Upper lobe of left lung (tissue), 6 donors: ENCODE results near the gene PDHB. TPM values are rescaled to one million over a fixed set of nuclear protein-coding genes. Genes with fewer than 3 reads are reported as not detected.

Experiments
- ATAC-seq, 2 donors: fragments of 200-7000 bp; cut with Tn5 transposase; one replicate each; pipeline ENCODE4 v1.9.1; 2022; ENCODE audit warnings: mild to moderate bottlenecking in 2 of 2, moderate library complexity in 2 of 2; ENCODE audit not compliant: low FRiP score in 2 of 2
- DNase-seq, 2 donors: peaks; one replicate each; pipeline ENCODE4 v3.0.0-alpha.2; 2019 to 2020
- H3K27ac ChIP-seq, 4 donors: fragments of 200-600 bp; sonication (generic); one replicate each; pipeline ENCODE4 v1.5.1; 2016 to 2019
- H3K27me3 ChIP-seq, 4 donors: fragments of 200-600 bp; sonication (generic); one replicate each; pipeline ENCODE4 v1.5.1; 2017 to 2019
- H3K36me3 ChIP-seq, 4 donors: fragments of 200-600 bp; sonication (generic); one replicate each; pipeline ENCODE4 v1.5.1; 2016 to 2019
- H3K4me1 ChIP-seq, 4 donors: fragments of 200-600 bp; sonication (generic); one replicate each; pipeline ENCODE4 v1.5.1; 2018 to 2019
- H3K4me3 ChIP-seq, 4 donors: fragments of 200-600 bp; sonication (generic); one replicate each; pipeline ENCODE4 v1.5.1; 2017 to 2019; ENCODE audit warnings: mild to moderate bottlenecking in 2 of 4, moderate library complexity in 1 of 4
- H3K9me3 ChIP-seq, 4 donors: fragments of 200-600 bp; sonication (generic); one replicate each; pipeline ENCODE4 v1.5.1; 2018 to 2019
- CTCF ChIP-seq, 6 experiments: fragments of 450-650 bp in 4 of 6; fragments of 200-600 bp in 2 of 6; sonication (generic) in 2 of 6; IDR thresholded peaks; one replicate each; pipeline ENCODE4 v1.5.1; 2016 to 2019; ENCODE audit warnings: antibody characterized with exemption in 6 of 6
- EP300 ChIP-seq, 4 donors: sonication (generic); formaldehyde crosslinking; IDR thresholded peaks; one replicate each; pipeline ENCODE4 v1.5.1; 2017; ENCODE audit warnings: antibody characterized with exemption in 4 of 4, control low read depth in 2 of 4
- POLR2A ChIP-seq, 4 donors: fragments of 450-650 bp; IDR thresholded peaks; one replicate each; pipeline ENCODE4 v1.5.1; 2016 to 2017; ENCODE audit warnings: antibody characterized with exemption in 4 of 4, mild to moderate bottlenecking in 2 of 4
- POLR2AphosphoS5 ChIP-seq, 2 donors: sonication (generic); formaldehyde crosslinking; IDR thresholded peaks; one replicate each; pipeline ENCODE4 v1.5.1; 2017; ENCODE audit warnings: antibody characterized with exemption in 2 of 2
- WGBS, 2 donors: methylation state at CpG; one replicate each; pipeline ENCODE4 v1.1.5; 2017 to 2018; 5-methylcytosine and 5-hydroxymethylcytosine counted together
- total RNA-seq, 6 donors: library from RNA; depleted of rRNA in 4 of 6; stranded (reverse); fragments of >200 nt in 4 of 6; gene quantifications; one replicate each; pipeline versions ENCODE4 v1.1.0 to v1.2.1, GENCODE V29; 2016 to 2021
- donor health status: DM: no; HTN: no; CAD: no; lungs with moderate emphysema.
- donor health status: DM: no; HTN: yes; CAD: no; lungs with severe emphysema.

Gene PDHB
- total RNA-seq, 6 donors from 2014 or later: 20.4 to 81.4 (median 48.5) TPM

DNA sequence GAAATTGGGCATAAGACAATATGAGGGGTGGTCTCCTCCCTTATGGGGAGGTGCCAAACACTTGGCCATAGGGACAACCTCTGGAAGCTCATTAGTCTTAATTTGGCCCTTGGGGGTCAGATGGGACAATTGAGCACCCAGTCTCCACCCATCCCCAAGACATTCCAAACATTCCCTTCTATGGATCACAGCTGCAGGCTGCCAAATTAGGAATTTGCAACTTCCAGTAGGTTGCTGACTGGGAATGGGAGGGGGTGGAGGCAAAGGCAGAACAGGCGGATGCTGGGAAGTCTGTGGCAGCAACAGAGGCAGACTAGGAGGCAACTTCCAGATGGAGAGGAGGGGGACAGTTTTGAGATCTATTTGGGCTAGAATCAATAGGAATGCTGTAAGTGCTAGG, 1.4 kb upstream of the PDHB start:
- DNase-seq: no peak
- Histone ChIP-seq H3K4me3 (no peak overlapping the region), H3K27ac (peak overlapping the region in 2 of 4 donors; percentile 40 to 51), H3K36me3 (peaks cover 7 to 17% (median 16%) of the 10 kb centered on the region in 4 donors), H3K4me1 (peaks cover 17 to 27% (median 22%) of the 10 kb centered on the region in 4 donors), H3K27me3 (no peaks in the 10 kb centered on the region), H3K9me3 (no peaks in the 10 kb centered on the region)
- 93 to 94% methylated on average over 1 of the region's 1 CpG for WGBS, 2 donors
- ATAC-seq: no peak
- TF ChIP-seq EP300 (IDR thresholded peaks at IDR 0.05) (peak in 1 of 4 donors; percentile 3), POLR2AphosphoS5 (IDR thresholded peaks at IDR 0.05) (peak; percentile 6 to 51), CTCF (IDR thresholded peaks at IDR 0.05) (no peak), POLR2A (IDR thresholded peaks at IDR 0.05) (no peak)

GRCh38 chr3:58434511-58434910, 879 bp upstream of the PDHB start:
- peaks cover 12 to 22% (median 21%) of the 10 kb centered on the region in 4 donors for H3K36me3 ChIP-seq
- DNase-seq (no peak), ATAC-seq (no peak)
- WGBS, 2 donors: 87 to 88% methylated on average over 11 of the region's 11 CpGs
- TF ChIP-seq EP300 (IDR thresholded peaks at IDR 0.05) (no peak), POLR2A (IDR thresholded peaks at IDR 0.05) (no peak), CTCF (IDR thresholded peaks at IDR 0.05) (no peak), POLR2AphosphoS5 (IDR thresholded peaks at IDR 0.05) (no peak)
- H3K27me3 ChIP-seq: no peaks in the 10 kb centered on the region
- no peak overlapping the region for H3K4me3 ChIP-seq
- no peaks in the 10 kb centered on the region for H3K9me3 ChIP-seq
- H3K27ac ChIP-seq: peak overlapping the region in 2 of 4 donors; percentile 88 to 91
- H3K4me1 ChIP-seq: peaks cover 17 to 27% (median 22%) of the 10 kb centered on the region in 4 donors

DNA sequence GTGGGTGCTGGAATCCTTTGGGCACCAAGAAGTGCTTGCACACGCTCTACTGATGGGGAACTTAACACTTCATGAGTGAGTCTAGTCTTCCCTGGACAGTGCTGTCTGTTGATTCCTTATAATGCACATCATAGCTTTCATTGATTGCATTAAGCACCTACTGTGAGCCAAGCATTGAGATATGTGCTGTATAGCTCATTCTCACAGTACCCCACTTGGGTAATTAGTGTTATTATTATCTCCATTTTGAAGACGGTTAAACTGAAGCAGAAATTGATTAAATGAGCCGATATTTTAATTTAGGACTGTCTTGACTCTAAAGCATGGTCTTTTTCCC, 504 bp upstream of the PDHB start:
- no peaks in the 10 kb centered on the region for H3K9me3 ChIP-seq
- no peaks in the 10 kb centered on the region for H3K27me3 ChIP-seq
- TF ChIP-seq POLR2A (IDR thresholded peaks at IDR 0.05): no peak
- peak in 1 of 6 experiments; percentile 1 for TF ChIP-seq CTCF (IDR thresholded peaks at IDR 0.05)
- TF ChIP-seq EP300 (IDR thresholded peaks at IDR 0.05): no peak
- no peak for TF ChIP-seq POLR2AphosphoS5 (IDR thresholded peaks at IDR 0.05)
- H3K27ac ChIP-seq: peak overlapping the region; percentile 88 to 93 (median 90)
- DNase-seq: no peak
- H3K36me3 ChIP-seq: peaks cover 16 to 25% (median 25%) of the 10 kb centered on the region in 4 donors
- peak overlapping the region in 3 of 4 donors; percentile 56 to 96 (median 75) for H3K4me3 ChIP-seq
- no peak for ATAC-seq
- H3K4me1 ChIP-seq: peaks cover 17 to 27% (median 22%) of the 10 kb centered on the region in 4 donors
- WGBS, 2 donors: 63 to 68% methylated on average over 3 of the region's 3 CpGs

- Histone ChIP-seq H3K27me3 (no peaks in the 10 kb centered on the region), H3K4me1 (peaks cover 20 to 27% (median 22%) of the 10 kb centered on the region in 4 donors), H3K27ac (peak overlapping the region; percentile 88 to 93 (median 90)), H3K36me3 (peaks cover 22 to 38% (median 37%) of the 10 kb centered on the region in 4 donors), H3K9me3 (no peaks in the 10 kb centered on the region), H3K4me3 (peak overlapping the region; percentile 56 to 96 (median 80))
- WGBS, 2 donors: 67 to 68% methylated on average over 6 of the region's 6 CpGs
- ATAC-seq (no peak), DNase-seq (no peak)
- no peak for TF ChIP-seq POLR2AphosphoS5 (IDR thresholded peaks at IDR 0.05)
- no peak for TF ChIP-seq CTCF (IDR thresholded peaks at IDR 0.05)
- TF ChIP-seq POLR2A (IDR thresholded peaks at IDR 0.05): no peak
- TF ChIP-seq EP300 (IDR thresholded peaks at IDR 0.05): no peak
Measured at GRCh38 chr3:58432905-58433304, 727 bp downstream of the PDHB start.

DNA sequence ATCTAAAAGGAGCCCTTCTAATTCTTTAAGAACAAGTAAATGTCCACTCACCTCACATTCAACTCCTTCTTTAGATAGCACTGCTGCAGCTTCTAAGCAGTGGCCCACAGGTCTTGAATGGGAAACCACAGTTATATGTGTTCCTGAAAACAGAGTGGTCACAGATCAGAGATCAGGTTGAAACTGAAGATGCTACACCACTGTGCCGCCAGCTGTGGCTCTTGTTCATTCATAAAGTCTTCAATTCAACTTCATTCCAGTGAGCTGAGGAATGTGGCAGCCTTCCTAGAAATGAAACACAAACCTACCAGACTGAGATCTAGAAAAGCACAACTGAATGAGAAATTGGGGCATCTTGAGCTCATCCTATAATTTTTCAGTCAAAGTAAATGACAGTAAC, 4.0 kb downstream of the PDHB start:
- DNase-seq (no peak), ATAC-seq (no peak)
- WGBS, 2 donors: 0 to 95% methylated on average over 1 of the region's 1 CpG
- Histone ChIP-seq H3K4me1 (peaks cover 16 to 23% (median 18%) of the 10 kb centered on the region in 4 donors), H3K9me3 (no peaks in the 10 kb centered on the region), H3K36me3 (peaks cover 33 to 69% (median 62%) of the 10 kb centered on the region in 4 donors), H3K27ac (no peak overlapping the region), H3K27me3 (no peaks in the 10 kb centered on the region), H3K4me3 (no peak overlapping the region)
- TF ChIP-seq CTCF (IDR thresholded peaks at IDR 0.05) (no peak), POLR2AphosphoS5 (IDR thresholded peaks at IDR 0.05) (no peak), EP300 (IDR thresholded peaks at IDR 0.05) (no peak), POLR2A (IDR thresholded peaks at IDR 0.05) (no peak)
